Measurements from ENCODE around the gene REC114.

The REC114 gene

DNA sequence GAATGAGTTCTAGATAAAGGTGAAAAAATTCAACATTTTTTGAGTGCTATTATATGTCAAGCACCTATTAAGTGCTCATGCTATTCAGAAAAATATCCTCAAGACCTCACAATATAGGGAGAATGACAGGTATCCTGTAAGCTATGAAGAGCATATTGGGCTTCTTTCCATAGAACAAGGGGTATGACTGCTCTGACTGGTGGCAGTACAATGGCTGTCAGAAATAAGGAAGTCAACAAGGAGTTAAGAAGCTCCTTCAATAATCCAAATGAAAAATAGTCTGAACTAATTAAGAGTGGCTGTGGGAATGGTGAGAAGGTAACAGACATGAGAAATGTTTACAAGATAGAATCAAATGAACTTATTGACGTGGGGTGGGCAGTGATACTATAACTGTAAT lies 165.5 kb downstream of the REC114 start:
- Mint-ChIP-seq H3K36me3 (peaks cover 18% of the 10 kb centered on the region), H3K4me1 (peaks cover 59% of the 10 kb centered on the region), H3K9me3 (no peaks in the 10 kb centered on the region), H3K27ac (no peak overlapping the region), H3K4me3 (no peak overlapping the region)
- DNase-seq (ENCODE audit: low spot score in 2 of 2) (no peak), ATAC-seq (no peak)

DNA sequence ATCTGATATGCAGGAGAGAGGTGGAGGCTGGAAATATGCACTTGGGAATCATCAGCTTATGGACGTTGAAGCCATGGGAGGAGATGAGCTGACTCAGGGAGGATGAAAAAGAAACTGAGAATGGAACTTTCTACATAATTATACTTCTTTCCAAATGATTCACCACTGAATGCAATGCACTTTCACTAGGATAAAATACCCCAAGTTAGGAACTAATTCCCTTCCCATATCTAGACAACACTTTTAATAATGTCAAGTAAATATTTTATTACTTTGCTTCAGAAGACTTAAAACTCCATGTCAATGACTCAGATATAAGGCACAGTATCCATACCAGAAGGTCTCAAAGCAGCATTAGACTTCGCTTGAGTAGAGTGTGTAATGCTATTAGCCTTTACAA lies 166.0 kb downstream of the REC114 start:
- no peak overlapping the region for H3K4me3 Mint-ChIP-seq
- H3K4me1 Mint-ChIP-seq = peaks cover 57% of the 10 kb centered on the region
- H3K27ac Mint-ChIP-seq = no peak overlapping the region
- no peak for DNase-seq (ENCODE audit: low spot score in 2 of 2)
- ATAC-seq = no peak
- H3K9me3 Mint-ChIP-seq = no peaks in the 10 kb centered on the region
- H3K36me3 Mint-ChIP-seq = peaks cover 15% of the 10 kb centered on the region

Measured in stimulated activated effector memory CD8-positive, alpha-beta T cell treated with anti-CD3 and anti-CD28 coated beads, Interleukin-12 subunit alpha, Interleukin-12 subunit beta, amount 100 ng/mL, for 72 hours (primary cell).